ES-I3 (cell line): ENCODE measurements around the gene TRIL.

Source experiments
- H3K36me3 ChIP-seq: 2 replicates; pipeline ENCODE4 v1.6.1; 2013; ENCODE audit warnings: mild to moderate bottlenecking, low read length, control low read depth, moderate library complexity; ENCODE audit not compliant: insufficient read depth
- H3K4me1 ChIP-seq: 2 replicates; pipeline ENCODE4 v1.6.1; 2013; ENCODE audit warnings: mild to moderate bottlenecking, control low read depth, low read length; ENCODE audit not compliant: insufficient read depth
- H3K9ac ChIP-seq: 2 replicates; pipeline ENCODE4 v1.6.1; 2013; ENCODE audit warnings: low read depth, mild to moderate bottlenecking, low read length, moderate library complexity
- H3K9me3 ChIP-seq: 2 replicates; pipeline ENCODE4 v1.6.1; 2013; ENCODE audit warnings: mild to moderate bottlenecking, low read length, moderate library complexity; ENCODE audit not compliant: control insufficient read depth, insufficient read depth

Gene TRIL

GRCh38 chr7:28964056-28964455 is 5.9 kb upstream of the TRIL start:
- Histone ChIP-seq H3K9me3 (no peaks in the 10 kb centered on the region), H3K9ac (no peak overlapping the region), H3K4me1 (peaks cover 5% of the 10 kb centered on the region; the same call in 1 of the 2 replicates), H3K36me3 (no peaks in the 10 kb centered on the region)

- Histone ChIP-seq H3K4me1 (peaks cover 5% of the 10 kb centered on the region; the same call in 1 of the 2 replicates), H3K36me3 (no peaks in the 10 kb centered on the region), H3K9ac (no peak overlapping the region), H3K9me3 (no peaks in the 10 kb centered on the region)
Observed at GRCh38 chr7:28961972-28962371, 3.8 kb upstream of the TRIL start.

GRCh38 chr7:28960071-28960840 is 2.1 kb upstream of the TRIL start:
- H3K36me3 ChIP-seq = no peaks in the 10 kb centered on the region
- peaks cover 5% of the 10 kb centered on the region; the same call in 1 of the 2 replicates for H3K4me1 ChIP-seq
- no peaks in the 10 kb centered on the region; the same call in 1 of the 2 replicates for H3K9me3 ChIP-seq
- no peak overlapping the region for H3K9ac ChIP-seq

GRCh38 chr7:28958980-28959347 is 834 bp upstream of the TRIL start:
- peaks cover 5% of the 10 kb centered on the region; the same call in 1 of the 2 replicates for H3K4me1 ChIP-seq
- H3K36me3 ChIP-seq = no peaks in the 10 kb centered on the region
- H3K9me3 ChIP-seq = peaks cover 4% of the 10 kb centered on the region; the same call in 1 of the 2 replicates
- peak overlapping the region; percentile 71; the same call in 1 of the 2 replicates for H3K9ac ChIP-seq

- Histone ChIP-seq H3K9ac (peak overlapping the region; percentile 71; the same call in 1 of the 2 replicates), H3K36me3 (no peaks in the 10 kb centered on the region), H3K9me3 (peaks cover 4% of the 10 kb centered on the region; the same call in 1 of the 2 replicates), H3K4me1 (peaks cover 5% of the 10 kb centered on the region; the same call in 1 of the 2 replicates)
Observed at GRCh38 chr7:28957751-28958234, 337 bp downstream of the TRIL start.

GRCh38 chr7:28957064-28957750 is 923 bp downstream of the TRIL start:
- Histone ChIP-seq H3K4me1 (peaks cover 5% of the 10 kb centered on the region; the same call in 1 of the 2 replicates), H3K9ac (peak overlapping the region; percentile 71; the same call in 1 of the 2 replicates), H3K36me3 (no peaks in the 10 kb centered on the region), H3K9me3 (peaks cover 4% of the 10 kb centered on the region; the same call in 1 of the 2 replicates)

- peak overlapping the region; percentile 71; the same call in 1 of the 2 replicates for H3K9ac ChIP-seq
- no peaks in the 10 kb centered on the region for H3K36me3 ChIP-seq
- H3K4me1 ChIP-seq = peaks cover 1% of the 10 kb centered on the region; the same call in 1 of the 2 replicates
- peaks cover 4% of the 10 kb centered on the region; the same call in 1 of the 2 replicates for H3K9me3 ChIP-seq
Observed at GRCh38 chr7:28956608-28957063, 1.5 kb downstream of the TRIL start.

- H3K36me3 ChIP-seq = no peaks in the 10 kb centered on the region
- no peaks in the 10 kb centered on the region for H3K4me1 ChIP-seq
- peak overlapping the region; percentile 71 for H3K9ac ChIP-seq
- H3K9me3 ChIP-seq = peaks cover 4% of the 10 kb centered on the region; the same call in 1 of the 2 replicates
Observed at GRCh38 chr7:28955718-28956607, 2.2 kb downstream of the TRIL start.

- Histone ChIP-seq H3K9ac (no peak overlapping the region), H3K9me3 (peaks cover 4% of the 10 kb centered on the region; the same call in 1 of the 2 replicates), H3K4me1 (no peaks in the 10 kb centered on the region), H3K36me3 (no peaks in the 10 kb centered on the region)
Observed at GRCh38 chr7:28955356-28955717, 2.8 kb downstream of the TRIL start.

GRCh38 chr7:28954946-28955345 is 3.2 kb downstream of the TRIL start:
- peaks cover 4% of the 10 kb centered on the region; the same call in 1 of the 2 replicates for H3K9me3 ChIP-seq
- no peaks in the 10 kb centered on the region for H3K36me3 ChIP-seq
- H3K4me1 ChIP-seq = no peaks in the 10 kb centered on the region
- no peak overlapping the region for H3K9ac ChIP-seq

- H3K36me3 ChIP-seq = no peaks in the 10 kb centered on the region
- no peaks in the 10 kb centered on the region for H3K4me1 ChIP-seq
- H3K9ac ChIP-seq = no peak overlapping the region
- H3K9me3 ChIP-seq = peaks cover 7% of the 10 kb centered on the region; the same call in 1 of the 2 replicates
Observed at GRCh38 chr7:28954471-28954870, 3.7 kb downstream of the TRIL start.

GRCh38 chr7:28953633-28954032 is 4.5 kb downstream of the TRIL start:
- peaks cover 7% of the 10 kb centered on the region; the same call in 1 of the 2 replicates for H3K9me3 ChIP-seq
- H3K36me3 ChIP-seq = no peaks in the 10 kb centered on the region
- H3K4me1 ChIP-seq = no peaks in the 10 kb centered on the region
- H3K9ac ChIP-seq = no peak overlapping the region

GRCh38 chr7:28942168-28942567 is 16.0 kb downstream of the TRIL start:
- H3K4me1 ChIP-seq = no peaks in the 10 kb centered on the region
- no peaks in the 10 kb centered on the region; the same call in 1 of the 2 replicates for H3K9me3 ChIP-seq
- no peaks in the 10 kb centered on the region for H3K36me3 ChIP-seq
- H3K9ac ChIP-seq = no peak overlapping the region
